Inflammatory macrophage (primary cell): ENCODE measurements around the gene PLCL1.
A peak's percentile ranks its signal among the peaks of the same experiment; 100 is the strongest.

Source experiments
- DNase-seq, 2 donors: peaks; one replicate each; pipeline ENCODE4 v3.0.0-alpha.2; 2020 to 2022

The PLCL1 gene

GRCh38 chr2:197929008-197929885, 124.9 kb downstream of the PLCL1 start:
- no peak for DNase-seq

DNA sequence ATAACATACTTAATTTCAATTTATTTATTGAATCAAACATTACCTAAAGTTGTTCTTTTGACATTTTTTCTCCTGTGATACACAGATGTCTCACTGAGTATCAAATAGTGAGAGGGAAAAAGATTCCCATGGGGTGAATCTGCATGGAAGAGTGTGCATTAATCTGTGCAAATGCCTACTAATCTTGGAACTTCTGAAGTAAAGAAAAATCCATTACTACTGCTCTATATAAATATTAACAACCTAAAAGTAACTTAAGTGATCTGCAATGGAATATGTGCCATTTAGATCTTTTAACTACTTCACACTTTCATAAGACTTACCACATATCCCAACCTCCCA, 125.5 kb downstream of the PLCL1 start:
- DNase-seq: no peak

- DNase-seq: no peak
These were observed 126.3 kb downstream of the PLCL1 start for GRCh38 chr2:197930570-197931278.

- DNase-seq: no peak
These were observed 127.4 kb downstream of the PLCL1 start for GRCh38 chr2:197931661-197932312.

DNA sequence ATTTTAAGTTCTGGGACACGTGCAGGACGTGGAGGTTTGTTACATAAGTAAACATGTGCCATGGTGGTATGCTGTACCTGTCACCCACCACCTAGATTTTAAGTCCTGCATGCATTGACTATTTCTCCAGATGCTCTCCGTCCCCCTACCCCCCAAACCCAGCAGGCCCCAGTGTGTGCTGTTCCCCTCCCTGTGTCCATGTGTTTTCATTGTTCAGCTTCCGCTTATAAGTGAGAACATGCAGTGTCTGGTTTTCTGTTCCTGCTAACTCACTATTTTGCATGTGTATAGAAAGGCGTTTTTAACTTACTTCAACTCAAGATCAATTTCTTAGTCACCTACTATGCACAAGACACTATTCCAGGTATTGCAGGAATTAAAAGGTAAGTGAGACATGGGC, 128.0 kb downstream of the PLCL1 start:
- no peak for DNase-seq

DNA sequence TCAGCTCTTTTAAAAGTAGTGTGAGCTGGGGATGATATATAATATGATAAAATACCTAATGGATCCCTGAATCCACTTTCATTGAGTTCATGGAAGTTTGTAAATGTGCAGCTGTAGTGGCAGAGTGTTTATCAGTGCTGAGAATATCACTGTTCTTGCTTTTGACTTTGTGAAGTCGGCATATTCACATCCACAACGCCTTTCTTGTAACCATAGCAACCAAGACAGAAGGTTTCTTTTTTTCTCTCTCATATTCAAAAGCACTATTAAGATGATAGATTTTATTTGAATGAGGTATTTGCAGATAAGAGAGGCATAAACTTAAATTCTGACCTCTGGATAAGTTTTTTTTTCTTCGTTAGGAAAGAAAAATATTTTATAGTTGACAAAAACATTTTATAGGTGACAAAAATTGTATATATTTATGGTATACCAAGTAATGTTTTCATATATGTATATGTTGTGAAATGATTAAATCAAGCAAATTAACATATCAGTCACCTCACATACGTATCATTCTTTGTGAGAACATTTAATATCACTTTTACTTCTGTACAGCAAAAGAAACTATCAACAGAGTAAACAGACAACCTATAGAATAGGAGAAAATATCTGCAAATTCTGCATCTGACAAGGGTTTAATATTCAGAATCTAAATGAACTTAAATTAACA, 130.0 kb downstream of the PLCL1 start:
- no peak for DNase-seq

GRCh38 chr2:197934934-197935289, 130.5 kb downstream of the PLCL1 start:
- no peak for DNase-seq

DNA sequence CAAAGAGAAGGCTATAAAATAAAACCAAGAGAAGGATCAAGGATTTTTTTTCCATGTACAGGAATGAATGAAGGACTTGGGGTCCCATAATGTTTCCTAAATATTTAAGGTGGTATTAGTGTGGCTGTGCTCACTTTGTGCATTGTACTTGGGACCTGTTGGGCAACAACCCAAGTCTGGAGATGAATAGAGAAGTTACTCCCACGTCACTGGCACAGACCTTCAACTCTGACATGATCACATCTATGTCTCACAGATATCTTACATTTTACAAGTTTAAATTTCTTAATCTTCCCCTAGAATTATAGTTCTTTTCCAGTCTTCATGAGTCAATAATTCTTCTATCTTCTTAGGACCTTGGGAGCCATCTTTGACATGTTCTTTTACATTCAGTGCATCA, 133.4 kb downstream of the PLCL1 start:
- peak; percentile 82 to 86 for DNase-seq

- DNase-seq: no peak
These were observed 134.2 kb downstream of the PLCL1 start for GRCh38 chr2:197938555-197938954.

- no peak for DNase-seq
These were observed 135.4 kb downstream of the PLCL1 start for GRCh38 chr2:197939787-197940186.

- no peak for DNase-seq
These were observed 136.0 kb downstream of the PLCL1 start for GRCh38 chr2:197940382-197940781.

DNA sequence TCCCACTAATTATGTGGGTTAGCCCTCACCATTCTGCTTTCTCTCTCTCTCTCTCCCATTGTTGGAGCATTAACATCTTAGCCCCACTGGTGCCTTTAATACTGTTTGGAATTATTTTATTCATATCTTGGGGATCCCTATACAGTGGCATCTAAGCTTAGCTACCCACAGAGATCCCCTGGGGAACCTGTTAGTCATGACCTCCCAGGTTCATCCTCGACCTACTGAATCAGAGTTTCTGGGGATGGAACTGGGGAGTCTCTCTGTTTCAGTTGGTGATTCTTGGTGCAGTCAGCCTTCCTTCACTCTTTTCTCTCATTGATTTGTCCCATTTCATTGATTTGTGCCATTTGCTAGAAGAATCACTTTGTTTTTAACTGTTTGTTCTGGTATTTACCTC, 137.3 kb downstream of the PLCL1 start:
- DNase-seq: no peak

DNA sequence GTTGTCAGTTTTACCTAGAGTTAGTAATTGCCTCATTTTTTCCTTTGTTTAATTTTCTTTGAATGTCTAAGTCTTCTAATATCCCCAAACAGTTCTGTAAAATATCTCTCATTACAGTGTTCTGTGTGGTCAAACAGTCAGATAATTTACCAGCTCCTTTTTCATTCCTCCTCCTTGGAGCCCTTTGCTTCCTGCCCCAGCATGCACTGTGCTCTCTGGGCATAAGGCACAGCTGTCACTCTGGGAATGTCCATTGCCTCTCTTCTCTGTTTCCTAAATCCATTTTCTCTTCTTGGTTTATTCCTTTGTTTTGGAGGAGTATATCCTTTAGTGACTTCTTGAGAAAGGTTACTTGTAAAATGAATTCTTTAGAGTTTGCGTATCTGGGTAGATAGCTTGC, 139.3 kb downstream of the PLCL1 start:
- DNase-seq: no peak

DNA sequence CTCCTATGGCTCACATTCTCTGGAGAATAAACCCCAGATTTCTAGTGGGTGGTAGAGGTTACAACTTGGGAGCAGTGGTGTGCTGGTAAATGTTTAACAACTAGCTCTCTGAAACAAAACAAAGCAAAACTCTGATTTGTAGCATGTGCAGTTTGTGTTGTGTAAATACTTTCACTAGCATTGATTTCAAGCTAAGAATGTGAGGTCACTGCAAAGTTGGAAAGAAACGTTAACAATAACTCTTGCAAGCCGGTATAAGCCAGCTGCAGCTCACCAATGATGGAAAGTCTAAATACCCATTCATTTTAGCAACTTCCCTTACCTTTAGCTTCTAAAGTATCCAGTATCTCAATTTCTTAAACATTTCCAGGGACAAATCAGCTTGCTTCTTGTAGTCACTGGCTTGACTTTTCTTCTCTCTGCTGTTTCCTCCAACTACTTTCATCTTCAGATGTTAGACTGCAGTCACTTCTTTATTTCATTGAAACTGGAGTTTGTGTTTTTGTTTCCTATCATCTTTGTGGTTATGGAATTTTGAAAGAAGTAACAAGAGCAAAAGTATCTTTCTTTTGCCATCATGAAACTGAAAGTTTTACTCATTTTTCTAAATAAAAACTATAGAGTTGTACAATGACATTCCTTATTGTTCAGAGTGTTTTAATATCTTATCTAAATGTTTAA, 140.2 kb downstream of the PLCL1 start:
- no peak for DNase-seq

DNA sequence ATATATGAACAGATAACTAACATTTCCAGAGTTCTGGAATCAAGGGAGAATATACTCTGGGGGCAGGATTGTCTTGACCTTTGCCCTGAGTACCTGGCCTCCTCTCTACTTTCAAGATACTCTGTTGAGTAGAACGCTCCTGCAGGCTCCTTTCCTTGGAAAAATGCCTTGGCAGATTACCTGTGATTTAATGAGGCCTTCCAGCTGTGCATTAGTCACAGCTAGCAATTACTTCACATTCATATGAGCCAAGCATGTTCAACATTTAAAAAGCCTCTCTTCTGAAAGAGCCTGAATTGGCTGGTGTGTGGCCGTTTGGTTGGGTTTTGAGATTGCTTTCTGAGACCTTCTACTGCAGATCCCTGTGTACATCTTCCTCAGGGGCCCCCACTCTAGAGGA, 142.2 kb downstream of the PLCL1 start:
- no peak for DNase-seq

DNA sequence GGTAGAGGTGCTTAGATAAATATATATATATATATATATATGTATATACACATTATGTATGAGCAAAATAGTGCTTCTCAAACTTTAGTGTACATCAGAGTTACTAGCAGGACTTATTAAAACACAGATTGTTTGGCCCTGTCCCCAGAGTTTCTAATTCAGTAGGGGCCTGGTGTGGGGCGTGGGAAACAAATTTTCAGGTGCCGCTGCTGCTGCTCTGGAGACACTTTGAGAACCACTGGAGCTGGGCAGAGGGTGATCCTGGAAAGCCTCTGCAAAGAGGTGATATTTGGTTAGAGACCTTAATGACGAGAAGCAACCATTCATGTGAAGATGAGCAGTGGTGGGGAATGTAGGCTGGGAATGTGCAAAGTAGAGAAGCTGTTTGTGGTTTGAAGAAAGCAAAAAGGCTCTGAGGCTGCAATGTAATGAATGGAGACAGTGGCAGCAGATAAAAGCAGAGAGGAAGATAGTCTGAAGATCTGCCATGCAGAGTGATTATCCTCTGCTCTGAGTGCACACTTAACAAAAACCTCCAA, 142.9 kb downstream of the PLCL1 start:
- no peak for DNase-seq

DNA sequence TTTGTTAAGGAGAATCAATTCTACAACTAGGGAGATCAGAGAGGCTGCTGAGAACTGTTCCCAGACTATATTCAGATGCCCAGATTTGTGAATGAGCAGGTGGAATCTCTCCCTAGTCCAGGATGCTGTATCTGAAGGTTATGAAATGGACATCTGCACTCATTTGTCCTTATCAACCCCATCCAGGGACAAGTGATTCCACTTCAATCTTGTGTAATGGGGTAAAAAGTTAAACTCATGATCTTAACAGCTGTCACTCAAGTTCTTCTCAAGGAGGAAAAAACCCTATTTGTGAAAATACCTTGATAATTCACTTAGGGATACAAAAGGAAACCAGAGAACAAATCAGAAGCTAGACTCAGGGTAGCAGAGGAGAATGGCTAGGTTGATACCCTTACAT, 144.8 kb downstream of the PLCL1 start:
- DNase-seq: no peak

- no peak for DNase-seq
These were observed 145.6 kb downstream of the PLCL1 start for GRCh38 chr2:197950006-197950405.

DNA sequence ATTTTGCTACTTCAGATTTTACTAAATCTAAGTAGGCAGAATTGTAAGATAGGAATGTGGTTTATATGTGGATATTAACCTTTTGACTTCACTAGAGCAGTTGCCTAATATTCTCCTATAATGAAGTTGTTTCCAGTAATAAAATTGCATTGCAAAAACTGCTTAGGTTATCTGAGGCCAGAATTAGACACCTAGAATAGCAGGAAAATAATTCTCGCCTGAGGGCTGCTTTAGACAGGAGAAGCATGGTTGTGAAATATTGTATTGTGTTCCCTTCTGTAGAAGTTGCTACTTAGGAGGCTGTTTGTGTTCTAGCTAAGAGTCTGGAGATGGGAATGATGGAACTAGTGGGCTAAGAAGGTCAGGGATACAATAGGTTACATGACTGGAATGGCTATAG, 146.3 kb downstream of the PLCL1 start:
- no peak for DNase-seq

DNA sequence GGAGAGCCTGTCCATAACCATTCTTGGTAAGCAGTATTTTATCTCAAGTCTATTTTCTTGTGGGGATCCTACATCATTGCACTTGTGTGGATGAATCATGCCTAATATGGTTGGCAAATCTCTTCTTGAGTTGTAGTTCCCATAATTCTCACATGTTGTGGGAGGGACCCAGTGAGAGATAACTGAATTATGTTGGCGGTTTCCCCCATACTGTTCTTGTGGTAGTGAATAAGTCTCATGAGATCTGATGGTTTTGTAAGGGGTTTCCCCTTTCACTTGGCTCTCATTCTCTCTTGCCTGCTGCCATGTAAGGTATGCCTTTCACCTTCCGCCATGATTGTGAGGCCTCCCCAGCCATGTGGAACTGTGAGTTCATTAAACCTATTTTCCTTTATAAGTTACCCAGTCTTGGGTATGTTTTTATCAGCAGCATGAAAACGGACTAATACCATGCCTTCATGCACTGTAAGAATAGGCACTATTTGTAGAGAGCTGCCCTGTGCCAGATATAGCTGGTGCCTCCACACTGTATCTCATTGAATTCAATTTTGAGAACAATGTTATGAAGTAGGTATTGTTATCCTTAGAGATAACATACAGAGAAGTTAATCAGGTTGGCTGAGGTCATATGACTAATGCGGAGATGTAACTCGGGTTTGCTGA, 148.3 kb downstream of the PLCL1 start:
- DNase-seq: peak; percentile 72 to 81

- DNase-seq: no peak
These were observed 149.9 kb downstream of the PLCL1 start for GRCh38 chr2:197954328-197954727.
